Stimulated activated CD4-positive, alpha-beta T cell treated with anti-CD3 and anti-CD28 coated beads, Interleukin-2, amount 100 ng/mL, for 48 hours (primary cell): ENCODE measurements around the gene FLNA.
"Not testable (repeated sequence)": the region's sequence is repeated elsewhere in the genome, so short reads cannot be mapped to it uniquely, and the experiment has no call there.

Source experiments
- DNase-seq, 2 donors: peaks; one replicate each; pipeline ENCODE4 v3.0.0-alpha.2; 2020

FLNA gene

DNA sequence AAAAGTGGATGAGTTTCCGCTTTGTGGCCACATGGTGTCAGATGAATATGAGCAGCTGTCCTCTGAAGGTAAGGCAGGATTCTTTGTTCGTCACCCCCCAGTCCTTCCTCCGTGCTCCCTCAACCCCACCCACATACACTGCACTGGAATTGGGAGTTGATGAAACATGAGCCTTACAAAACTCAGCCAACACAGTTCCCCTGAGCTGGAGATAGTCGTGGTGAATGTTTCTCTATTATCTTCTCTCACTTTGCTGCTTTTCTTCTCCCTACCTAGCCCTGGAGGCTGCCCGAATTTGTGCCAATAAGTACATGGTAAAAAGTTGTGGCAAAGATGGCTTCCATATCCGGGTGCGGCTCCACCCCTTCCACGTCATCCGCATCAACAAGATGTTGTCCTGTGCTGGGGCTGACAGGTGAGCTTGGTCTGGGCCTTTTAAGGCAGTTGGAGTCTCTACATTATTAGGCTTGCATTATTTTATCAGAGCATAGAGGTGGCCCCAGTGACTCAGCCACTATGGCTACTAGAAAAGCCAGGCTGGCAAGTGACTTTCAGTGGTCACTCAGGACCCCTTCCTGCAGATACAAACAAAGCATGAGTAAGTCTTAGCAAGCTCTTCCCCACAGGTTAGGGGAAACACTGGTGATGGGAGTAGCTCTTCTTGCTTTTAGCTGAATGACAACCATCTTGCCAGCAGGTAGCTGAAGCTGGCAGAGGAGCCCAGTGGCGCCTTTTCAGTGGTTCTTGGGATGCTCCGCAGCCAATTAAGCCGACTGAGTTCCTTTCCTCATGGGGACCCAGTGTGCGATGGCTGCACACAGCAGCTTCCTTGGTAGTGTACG, 25.3 kb upstream of the FLNA start:
- DNase-seq: no peak

DNA sequence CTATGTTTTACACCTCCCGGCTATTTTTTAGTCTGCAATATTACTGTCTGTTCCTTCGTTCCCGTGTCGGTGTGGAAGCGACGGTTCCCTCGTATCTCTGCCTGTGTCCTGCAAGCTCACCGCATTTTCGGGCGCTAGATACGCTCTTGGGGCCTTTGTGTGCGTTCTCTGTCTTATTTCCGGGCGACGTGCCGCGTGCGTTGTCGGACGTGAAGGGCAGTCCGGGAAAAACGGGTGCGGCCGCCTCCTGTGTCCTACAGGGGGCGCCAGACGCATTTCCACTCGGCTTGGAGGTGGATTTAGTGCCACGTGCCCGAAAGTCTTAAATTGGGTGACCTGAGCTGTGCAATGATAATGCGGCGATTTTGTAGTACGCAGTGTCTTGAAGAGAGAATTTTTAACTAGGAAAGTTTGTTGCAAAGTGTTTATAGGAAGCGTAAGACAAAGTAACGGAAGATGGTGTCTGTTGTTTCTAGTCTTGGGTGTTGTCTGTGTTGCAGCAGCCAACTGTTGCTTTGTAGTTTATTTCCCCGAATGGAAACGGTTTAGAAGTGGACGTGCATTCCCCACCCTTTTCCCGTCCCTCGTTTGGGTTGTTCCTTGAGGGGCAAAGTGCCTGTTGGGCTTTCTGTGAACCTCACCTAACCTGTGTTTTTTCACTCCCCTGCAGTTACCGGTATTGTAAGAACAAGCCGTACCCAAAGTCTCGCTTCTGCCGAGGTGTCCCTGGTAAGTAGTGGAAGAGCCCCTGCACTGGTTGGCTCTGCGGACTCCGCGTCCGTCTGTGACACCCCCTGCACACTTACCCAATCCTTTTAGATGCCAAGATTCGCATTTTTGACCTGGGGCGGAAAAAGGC, 24.5 kb upstream of the FLNA start:
- peak; percentile 69 to 73 for DNase-seq

DNA sequence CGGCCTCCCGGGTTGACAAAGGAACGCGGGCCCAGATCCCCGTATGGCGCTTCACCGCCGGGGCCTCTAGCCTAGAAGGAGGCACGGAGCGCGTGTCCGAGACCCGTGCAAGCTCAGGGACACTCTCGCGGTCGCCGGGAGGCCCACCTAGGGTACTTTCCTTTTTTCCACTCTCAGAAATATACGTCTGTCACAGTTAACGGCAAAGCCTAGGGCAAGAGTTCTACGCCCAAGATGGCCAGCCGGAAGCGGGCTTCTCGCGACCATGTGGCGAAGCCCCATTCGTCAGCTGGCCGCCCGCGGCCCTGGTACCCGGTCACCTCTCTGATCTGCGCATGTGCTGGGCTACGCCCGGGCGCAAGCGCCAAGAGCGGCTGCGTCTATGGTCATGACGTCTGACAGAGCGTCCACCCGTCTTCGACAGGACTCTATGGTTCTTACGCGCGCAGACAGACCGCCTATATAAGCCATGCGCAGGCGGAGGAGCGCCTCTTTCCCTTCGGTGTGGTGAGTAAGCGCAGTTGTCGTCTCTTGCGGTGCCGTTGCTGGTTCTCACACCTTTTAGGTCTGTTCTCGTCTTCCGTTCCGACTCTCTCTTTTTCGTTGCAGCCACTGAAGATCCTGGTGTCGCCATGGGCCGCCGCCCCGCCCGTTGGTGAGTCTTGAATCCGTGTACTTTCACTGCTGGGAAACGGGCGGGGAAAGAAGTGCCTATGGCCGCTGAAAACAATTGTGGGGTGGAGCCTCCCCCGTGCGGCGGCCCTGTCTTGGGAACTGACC, 23.6 kb upstream of the FLNA start, which contains the start of gene RPL10:
Gene RPL10, plus strand, starts transcription at position 490 of the 780 bp plus-strand sequence. Its CDS starts 143 bp downstream, at position 633.
- DNase-seq: peak; percentile 77 to 79

DNA sequence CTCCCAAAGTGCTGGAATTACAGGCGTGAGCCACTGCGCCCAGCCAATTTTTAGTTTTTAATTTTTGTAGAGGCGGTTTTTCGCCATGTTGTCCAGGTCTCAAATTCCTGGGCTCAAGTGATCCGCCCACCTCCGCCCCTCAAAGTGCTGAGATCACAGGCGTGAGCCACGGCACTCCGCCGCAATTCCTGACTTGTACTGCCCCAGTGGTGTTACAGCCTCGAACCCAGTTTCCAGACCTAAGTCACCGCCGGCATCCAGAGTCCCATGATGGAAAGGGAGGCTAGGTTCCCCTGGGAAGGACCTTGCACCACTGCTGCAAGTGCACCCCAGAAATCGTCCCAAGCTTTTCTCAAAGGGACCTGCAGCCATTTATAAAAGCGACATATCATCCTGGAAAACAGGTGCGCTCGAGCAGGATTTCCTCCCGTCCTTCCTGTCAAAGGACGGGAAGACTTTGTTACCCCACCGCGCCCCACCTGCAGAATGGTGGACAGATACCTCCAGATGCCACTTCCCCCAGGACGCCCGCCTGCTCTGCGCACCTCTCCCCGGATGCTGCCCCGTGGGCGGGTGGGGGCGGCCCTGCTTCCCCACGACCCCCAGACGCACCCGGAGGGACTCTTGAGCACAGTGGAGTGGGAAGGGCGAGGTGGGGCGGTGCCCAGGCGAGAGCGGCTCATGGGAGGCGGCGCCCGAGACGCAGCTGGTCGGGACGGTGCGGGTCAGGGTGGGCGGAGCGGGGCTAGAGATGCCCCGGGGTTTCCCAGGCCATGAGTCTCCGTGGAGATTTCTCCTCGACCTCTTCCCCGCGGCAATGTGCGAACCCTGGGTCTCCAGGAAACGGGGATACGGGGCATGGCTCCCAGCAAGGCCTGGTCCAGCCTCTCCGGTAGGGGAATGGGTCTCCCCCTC, 22.8 kb upstream of the FLNA start:
- DNase-seq: peak in 1 of 2 donors; percentile 51

DNA sequence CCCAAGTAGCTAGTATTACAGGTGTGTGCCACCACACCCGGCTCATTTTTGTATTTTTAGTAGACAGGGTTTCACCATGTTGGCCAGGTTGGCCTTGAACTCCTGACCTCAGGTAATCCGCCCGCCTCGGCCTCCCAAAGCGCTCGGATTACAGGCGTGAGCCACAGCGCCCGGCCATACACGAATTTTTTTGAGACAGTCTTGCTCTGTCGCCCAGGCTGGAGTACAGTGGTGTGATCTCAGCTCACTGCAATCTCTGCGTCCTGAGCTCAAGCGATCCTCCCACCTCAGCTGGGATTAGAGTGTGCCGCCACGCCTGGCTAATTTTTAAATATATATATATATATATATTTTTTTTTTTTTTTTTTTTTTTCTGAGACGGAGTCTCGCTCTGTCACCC, 21.9 kb upstream of the FLNA start:
- not testable (repeated sequence) for DNase-seq

DNA sequence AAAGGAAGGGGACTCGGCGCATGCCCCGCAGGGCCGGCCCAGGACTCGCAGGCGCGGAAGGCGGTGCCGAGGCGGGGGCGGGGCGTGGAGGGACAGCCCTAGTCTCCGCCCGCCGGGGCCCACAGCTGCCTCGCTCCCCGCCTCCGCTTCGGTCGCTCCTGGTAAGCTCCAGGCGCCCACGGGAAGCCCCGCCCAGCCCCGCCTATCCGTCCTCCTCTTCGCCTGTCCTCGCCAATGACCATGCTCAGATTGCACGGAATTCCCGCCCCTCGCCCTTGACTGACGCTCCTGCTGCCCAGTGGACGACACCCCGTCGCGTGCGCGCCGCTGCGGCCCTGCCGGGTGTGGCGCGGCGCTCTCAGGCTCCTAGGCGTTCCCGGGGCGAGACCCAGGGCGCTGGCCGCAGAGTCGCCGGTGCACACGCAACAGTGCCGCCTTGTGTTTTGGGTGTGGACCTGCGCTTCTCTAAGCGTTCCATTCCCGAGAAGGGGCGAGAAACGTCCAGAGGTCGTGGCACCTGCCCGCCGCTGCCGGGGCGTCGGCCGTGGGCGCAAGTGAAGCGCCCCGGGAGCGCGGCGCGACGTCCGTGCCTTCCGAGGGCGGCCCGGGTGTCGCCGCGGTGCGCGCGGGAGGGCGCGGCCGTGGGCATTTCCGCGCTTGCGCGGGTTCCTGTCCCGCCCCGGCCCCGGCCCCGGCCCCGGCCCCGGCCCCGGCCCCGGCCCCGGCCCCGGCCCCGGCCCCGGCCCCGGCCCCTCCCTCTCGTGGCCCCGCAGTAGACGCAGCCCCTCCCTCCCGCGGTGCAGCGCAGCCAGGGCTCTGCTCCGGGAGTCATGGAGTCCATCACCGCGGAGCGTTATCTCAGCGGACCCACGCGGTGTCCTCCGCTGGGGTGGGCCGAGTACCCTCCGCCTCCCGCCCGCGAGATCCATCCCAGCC, 15.6 kb upstream of the FLNA start:
- DNase-seq: not testable (repeated sequence)

DNA sequence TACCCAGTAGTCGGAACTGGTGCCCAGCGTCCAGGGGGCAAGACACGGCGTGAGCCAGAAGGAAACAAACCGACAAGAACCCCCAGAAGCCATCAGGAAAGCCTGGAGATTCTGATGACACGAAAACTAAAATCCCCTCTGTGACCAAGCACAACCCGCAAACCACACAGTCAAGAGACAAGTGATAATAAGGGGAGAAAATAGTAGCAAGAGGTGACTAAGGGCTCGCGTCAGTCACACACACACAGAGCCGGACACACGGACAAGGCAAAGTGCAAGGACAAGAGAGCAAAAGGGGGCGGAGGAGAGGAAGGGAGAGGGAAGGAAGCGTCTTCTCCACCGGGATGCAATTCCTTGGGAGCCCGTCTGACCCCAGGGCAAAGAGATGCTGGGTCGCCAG, 14.2 kb upstream of the FLNA start:
- not testable (repeated sequence) for DNase-seq

DNA sequence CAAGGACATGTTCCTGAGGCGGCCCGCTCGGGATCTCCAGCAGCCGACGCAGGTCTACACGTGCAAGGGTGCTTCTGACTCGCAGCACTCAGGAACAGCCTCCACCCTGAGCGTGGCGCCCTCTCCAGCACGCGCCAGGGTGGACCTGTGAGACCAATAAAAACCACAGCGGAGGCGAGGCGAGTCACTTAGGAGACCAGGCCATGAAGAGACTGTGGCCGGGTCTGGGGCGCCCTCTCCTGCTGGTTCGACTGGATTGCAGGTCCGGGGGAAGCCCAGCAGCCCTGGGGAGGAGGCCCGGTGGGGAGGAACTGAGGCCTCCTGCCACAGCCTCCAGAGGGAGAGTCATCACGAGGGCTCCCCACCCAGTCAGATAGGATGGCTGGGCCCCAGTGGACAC, 13.7 kb upstream of the FLNA start:
- DNase-seq: not testable (repeated sequence)

DNA sequence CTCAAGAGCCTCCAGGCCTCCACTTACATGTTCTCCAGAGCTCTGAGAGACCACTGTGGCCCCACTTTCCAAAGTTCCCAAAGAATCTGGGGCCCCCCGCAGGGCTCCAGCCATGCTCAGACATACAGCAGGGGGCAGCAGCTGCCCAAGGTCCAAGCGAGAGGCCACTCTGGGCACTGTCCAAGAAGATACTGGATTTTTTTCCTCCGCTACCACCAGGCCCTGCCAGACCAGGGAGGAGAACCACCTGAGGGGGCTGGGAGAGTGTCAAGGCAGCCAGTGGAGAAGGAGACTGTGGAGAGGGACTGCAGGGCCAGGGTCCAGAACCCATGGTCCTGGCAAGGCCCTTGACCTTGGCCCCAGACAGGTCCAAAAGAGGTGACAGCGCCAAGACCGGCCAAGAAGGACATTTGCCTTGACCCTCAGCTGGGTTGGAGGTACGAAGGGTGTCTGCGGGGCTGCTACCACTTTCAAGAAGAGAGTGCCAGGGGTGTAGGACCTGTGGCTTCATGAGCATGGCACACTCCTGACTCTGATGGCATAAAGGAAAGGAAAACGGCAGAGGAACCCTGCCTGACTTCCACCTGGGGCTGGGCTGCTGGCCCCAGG, 10.0 kb upstream of the FLNA start:
- no peak for DNase-seq

DNA sequence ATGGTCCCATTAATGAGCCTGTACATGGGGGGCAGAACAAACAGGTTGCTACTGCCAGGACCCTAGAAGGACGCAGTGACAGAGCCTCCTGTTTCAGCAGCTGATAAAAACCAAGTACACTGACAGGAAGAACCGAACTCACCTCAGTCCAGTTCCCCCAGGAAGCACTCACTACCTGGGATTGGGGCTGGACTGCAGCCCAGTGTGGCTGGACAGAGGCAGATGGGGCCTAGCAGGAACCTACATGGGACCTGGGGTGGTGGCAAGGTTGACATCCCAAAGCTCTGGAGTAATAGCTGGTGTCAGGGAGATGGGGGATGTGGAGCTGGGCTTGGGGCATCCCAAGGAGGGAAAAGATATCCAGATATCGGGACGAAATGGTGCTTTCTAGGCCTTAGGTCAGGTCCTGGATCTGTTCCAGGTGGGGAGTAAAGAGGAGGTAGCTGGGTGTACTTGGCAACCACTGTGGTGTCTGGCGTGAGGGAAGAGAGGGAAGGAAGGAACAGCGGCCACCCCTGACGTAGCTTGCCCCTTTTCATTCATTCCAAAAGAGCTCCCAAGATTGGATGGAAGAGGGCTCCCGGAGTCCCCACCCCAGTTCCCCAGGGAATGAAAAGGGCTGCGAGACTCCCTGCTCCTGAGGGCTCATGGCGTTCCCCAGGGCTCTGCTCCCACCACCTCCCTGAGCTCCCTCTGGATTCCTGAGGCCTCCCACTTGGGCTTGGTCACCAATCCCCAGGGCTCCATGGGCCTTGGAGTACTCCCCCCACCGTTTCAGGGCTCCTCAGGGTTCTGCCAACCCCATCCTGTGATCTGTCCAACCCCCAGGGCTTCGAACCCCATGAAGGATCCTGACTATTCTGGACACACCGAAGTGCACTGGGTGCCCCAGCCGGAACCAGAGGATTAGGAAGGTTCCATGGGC, 9.2 kb upstream of the FLNA start:
- DNase-seq: no peak

DNA sequence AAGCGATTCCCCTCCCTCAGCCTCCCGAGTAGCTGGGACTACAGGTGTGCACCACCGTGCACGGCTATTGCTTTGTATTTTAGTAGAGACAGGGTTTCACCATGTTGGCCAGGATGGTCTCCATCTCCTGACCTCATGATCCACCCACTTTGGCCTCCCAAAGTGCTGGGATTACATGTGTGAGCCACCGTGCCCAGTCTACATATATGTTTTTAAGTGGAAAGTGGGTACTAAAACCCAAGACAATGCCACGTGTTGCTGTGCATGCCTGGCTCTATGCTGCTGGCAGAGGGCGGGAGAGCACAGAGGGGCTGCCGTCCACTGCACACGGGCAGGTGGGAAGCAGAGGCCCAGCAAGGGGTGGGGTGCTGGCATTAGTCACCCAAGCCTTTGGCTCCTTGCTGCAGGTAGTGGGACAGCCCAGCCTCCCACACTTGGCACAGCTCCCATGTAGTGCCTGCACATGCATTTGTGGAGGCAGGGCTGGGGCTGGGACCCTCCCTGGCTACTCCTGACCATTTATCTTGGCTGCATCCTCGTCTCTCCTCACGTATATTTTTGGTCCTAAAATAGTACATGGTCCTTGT, 8.1 kb upstream of the FLNA start:
- no peak for DNase-seq

DNA sequence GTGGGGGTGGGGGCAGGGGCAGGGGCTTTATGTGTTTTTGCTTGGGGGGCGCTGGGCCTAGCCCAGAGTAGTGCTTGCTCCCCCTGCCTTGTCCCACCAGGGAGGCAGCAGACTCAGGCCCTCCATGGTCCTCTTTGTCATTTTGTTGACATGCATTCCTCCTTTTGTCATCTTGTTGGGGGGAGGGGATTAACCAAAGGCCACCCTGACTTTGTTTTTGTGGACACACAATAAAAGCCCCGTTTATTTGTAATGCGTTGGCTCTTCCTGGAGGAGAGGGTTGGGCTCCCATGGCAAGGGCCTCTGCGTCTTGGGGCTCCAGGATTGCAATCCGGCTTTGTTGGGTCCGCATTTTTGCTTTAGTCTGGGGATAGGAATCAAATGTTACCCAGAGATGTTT, 6.8 kb upstream of the FLNA start:
- DNase-seq: no peak

DNA sequence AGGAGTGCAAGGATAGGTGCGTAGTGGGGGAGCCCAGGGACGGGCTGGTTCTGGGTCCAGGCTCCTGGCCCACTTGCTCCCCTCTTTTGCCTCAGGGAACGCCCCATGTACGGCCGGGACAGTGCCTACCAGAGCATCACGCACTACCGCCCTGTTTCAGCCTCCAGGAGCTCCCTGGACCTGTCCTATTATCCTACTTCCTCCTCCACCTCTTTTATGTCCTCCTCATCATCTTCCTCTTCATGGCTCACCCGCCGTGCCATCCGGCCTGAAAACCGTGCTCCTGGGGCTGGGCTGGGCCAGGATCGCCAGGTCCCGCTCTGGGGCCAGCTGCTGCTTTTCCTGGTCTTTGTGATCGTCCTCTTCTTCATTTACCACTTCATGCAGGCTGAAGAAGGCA, 6.4 kb upstream of the FLNA start:
- no peak for DNase-seq

DNA sequence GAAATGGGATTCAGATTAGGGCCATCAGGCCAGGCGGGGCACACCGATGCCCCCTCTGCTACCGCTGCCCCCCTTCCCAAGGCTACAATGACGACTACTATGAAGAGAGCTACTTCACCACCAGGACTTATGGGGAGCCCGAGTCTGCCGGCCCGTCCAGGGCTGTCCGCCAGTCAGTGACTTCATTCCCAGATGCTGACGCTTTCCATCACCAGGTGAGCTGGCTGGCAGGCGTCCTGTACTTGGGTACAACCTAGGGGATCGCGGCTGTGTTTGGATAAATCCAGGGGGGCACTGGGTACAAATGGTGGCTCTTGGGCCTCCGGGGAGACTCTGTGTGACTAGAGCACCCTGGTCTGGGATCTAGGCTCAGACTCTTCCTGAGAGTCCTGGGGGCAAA, 5.7 kb upstream of the FLNA start:
- DNase-seq: no peak

DNA sequence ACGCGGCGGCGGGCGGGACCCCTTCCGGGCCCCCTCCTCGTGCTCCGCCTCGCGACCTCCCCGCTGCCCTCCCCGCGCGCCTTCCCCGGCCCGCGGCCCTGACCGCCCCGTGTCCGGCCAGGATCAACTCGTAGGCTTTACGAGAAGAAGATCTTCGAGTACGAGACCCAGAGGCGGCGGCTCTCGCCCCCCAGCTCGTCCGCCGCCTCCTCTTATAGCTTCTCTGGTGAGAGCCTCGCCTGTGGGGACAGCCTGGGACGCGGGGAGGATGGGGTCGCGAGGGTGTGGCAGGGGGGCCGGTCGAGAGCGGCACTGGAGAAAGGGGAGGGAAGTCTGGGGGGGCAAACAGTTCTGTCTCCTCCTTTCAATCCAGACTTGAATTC, 5.1 kb upstream of the FLNA start:
- no peak for DNase-seq

DNA sequence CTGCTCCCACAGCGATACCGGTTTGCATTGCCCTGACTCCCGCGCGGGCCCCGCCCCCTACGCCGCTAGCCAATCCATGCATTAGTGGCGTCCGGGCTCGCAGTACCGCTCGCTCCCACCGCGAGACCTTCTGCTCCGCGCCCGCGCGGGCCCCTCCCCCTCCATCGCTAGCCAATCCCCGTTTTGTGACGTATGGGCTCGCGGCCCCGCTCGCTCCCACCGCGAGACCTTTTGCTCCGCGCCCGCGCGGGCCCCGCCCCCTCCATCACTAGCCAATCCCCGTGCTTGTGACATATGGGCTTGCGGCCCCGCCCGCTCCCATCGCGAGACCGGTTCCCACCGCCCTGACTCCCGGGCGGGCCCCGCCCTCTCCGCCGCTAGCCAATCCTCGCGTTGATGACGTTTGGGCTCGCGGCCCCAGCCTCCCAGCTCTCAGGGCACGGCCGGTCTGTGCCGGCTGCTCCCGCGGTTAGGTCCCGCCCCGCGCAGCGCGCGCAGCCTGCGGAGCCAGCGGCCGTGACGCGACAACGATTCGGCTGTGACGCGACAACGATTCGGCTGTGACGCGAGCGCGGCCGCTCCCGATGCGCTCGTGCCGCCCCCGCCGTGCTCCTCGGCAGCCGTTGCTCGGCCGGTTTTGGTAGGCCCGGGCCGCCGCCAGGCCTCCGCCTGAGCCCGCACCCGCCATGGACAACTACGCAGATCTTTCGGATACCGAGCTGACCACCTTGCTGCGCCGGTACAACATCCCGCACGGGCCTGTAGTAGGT, 4.5 kb upstream of the FLNA start, which contains the start of gene EMD:
Gene EMD, plus strand, starts transcription at position 497 of the 770 bp plus-strand sequence. Its CDS starts 190 bp downstream, at position 687.
- DNase-seq: peak; percentile 87 to 91

DNA sequence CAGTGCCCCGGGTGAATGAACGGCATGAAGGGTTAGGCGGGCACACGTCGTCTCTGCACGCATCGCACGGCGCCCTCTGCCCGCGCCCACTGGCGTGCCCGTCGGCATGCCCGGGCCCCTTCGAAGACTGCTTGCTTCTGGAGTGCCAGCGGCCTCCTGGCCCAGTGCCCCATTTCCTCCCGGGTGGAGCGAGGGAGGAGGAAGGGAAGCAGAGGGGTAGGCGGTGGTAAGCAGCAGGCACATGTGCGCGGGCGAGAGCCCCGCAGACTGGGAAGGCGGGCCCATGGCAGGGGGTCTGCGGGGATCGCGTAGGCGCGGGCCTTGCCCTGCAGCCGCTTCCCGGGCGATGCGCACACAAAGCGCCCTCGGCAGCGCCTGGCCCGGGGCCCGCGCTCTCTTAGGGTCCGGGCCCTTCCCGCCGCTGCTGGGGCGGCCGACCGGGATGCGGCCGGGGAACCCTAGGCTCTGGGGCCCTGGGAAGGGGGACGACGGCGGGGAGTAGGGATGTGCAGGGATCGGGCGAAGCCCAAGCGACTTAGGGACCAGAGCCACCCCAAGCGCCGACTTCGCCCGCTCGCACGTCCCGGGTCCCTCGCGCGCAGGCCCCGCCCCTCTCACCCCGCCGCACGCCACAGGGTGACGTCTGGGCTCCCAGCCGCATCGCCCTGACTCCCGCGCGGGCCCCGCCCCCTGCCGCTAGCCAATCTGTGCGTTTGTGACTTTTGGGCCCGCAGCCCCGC, 3.8 kb upstream of the FLNA start:
- DNase-seq: peak in 1 of 2 donors; percentile 85
